Hepatocyte (in vitro differentiated cells): ENCODE data around the gene KPNA2. TPM values are rescaled to one million over a fixed set of nuclear protein-coding genes. Genes with fewer than 3 reads are reported as not detected.
"Not testable (repeated sequence)": the region's sequence is repeated elsewhere in the genome, so short reads cannot be mapped to it uniquely, and the experiment has no call there.

Experiments
- DNase-seq: peaks from one replicate; pipeline ENCODE4 v3.0.0-alpha.2; 2016; ENCODE audit warnings: low spot score
- H2AFZ ChIP-seq: fragments of 200-600 bp; sonication (generic); 2 replicates; pipeline ENCODE4 v1.6.0; 2016; ENCODE audit warnings: antibody characterized with exemption, mild to moderate bottlenecking
- H3K27ac ChIP-seq: fragments of 200-600 bp; sonication (generic); 2 replicates; pipeline ENCODE4 v1.5.1; 2016; ENCODE audit warnings: mild to moderate bottlenecking
- H3K27me3 ChIP-seq: fragments of 200-600 bp; sonication (generic); 2 replicates; pipeline ENCODE4 v1.6.1; 2016
- H3K36me3 ChIP-seq: fragments of 200-600 bp; sonication (generic); replicated peaks from 2 replicates; pipeline ENCODE4 v1.5.1; 2016; ENCODE audit warnings: low read depth; ENCODE audit not compliant: insufficient read depth
- H3K4me1 ChIP-seq: fragments of 200-600 bp; sonication (generic); 2 replicates; pipeline ENCODE4 v1.5.1; 2016; ENCODE audit warnings: mild to moderate bottlenecking, moderate library complexity; ENCODE audit not compliant: insufficient read depth
- H3K4me2 ChIP-seq: fragments of 200-600 bp; sonication (generic); 2 replicates; pipeline ENCODE4 v1.6.0; 2016
- H3K4me3 ChIP-seq: fragments of 200-600 bp; sonication (generic); 2 replicates; pipeline ENCODE4 v1.5.1; 2016; ENCODE audit warnings: mild to moderate bottlenecking
- H3K79me2 ChIP-seq: fragments of 200-600 bp; sonication (generic); 2 replicates; pipeline ENCODE4 v1.6.0; 2017; ENCODE audit warnings: mild to moderate bottlenecking
- H3K9me2 ChIP-seq: fragments of 200-600 bp; sonication (generic); replicated peaks from 2 replicates; pipeline ENCODE4 v1.6.0; 2017; ENCODE audit warnings: mild to moderate bottlenecking; ENCODE audit not compliant: insufficient read depth
- H3K9me3 ChIP-seq: fragments of 200-600 bp; sonication (generic); 2 replicates; pipeline ENCODE4 v1.5.1; 2016; ENCODE audit warnings: low read depth, mild to moderate bottlenecking
- H4K20me1 ChIP-seq: fragments of 200-600 bp; sonication (generic); 2 replicates; pipeline ENCODE4 v1.6.0; 2016; ENCODE audit warnings: mild to moderate bottlenecking; ENCODE audit not compliant: insufficient read depth, poor library complexity, severe bottlenecking
- EZH2 ChIP-seq: fragments of 200-600 bp; sonication (generic); IDR thresholded peaks from 2 replicates; pipeline ENCODE4 v1.6.1; 2016; ENCODE audit warnings: antibody characterized with exemption, mild to moderate bottlenecking, borderline replicate concordance
- EZH2phosphoT487 ChIP-seq: fragments of 200-600 bp; sonication (generic); IDR thresholded peaks from one replicate; pipeline ENCODE4 v1.6.1; 2018; ENCODE audit warnings: antibody characterized with exemption, mild to moderate bottlenecking, low read depth, moderate library complexity; ENCODE audit not compliant: unreplicated experiment, severe bottlenecking
- WGBS: methylation state at CpG from one replicate; pipeline ENCODE4 v1.1.6; 2016; ENCODE audit warnings: low lambda C conversion rate; ENCODE audit errors: missing lambda C conversion rate; 5-methylcytosine and 5-hydroxymethylcytosine counted together
- polyA plus RNA-seq: library from polyadenylated mRNA; unstranded; fragments of >200 nt; fragmentation: Nextera tagmentation; extraction: Ambion mirVana; gene quantifications from 2 replicates; pipeline ENCODE4 v1.2.1, GENCODE V29; 2016
- total RNA-seq: library from RNA; depleted of rRNA; stranded (reverse); fragments of >200 nt; gene quantifications from 2 replicates; pipeline ENCODE4 v1.2.3, GENCODE V29; 2014
- TF ChIP-seq, protein P1 (sequence below): fragments of 200-600 bp; sonication (generic); IDR thresholded peaks from 2 replicates; pipeline ENCODE4 v1.5.1; 2016; ENCODE audit warnings: antibody characterized with exemption, mild to moderate bottlenecking; ENCODE audit not compliant: poor library complexity

KPNA2 gene
- total and polyA plus RNA-seq, 2 experiments from 2014 or later = 62.6 to 99.5 TPM

DNA sequence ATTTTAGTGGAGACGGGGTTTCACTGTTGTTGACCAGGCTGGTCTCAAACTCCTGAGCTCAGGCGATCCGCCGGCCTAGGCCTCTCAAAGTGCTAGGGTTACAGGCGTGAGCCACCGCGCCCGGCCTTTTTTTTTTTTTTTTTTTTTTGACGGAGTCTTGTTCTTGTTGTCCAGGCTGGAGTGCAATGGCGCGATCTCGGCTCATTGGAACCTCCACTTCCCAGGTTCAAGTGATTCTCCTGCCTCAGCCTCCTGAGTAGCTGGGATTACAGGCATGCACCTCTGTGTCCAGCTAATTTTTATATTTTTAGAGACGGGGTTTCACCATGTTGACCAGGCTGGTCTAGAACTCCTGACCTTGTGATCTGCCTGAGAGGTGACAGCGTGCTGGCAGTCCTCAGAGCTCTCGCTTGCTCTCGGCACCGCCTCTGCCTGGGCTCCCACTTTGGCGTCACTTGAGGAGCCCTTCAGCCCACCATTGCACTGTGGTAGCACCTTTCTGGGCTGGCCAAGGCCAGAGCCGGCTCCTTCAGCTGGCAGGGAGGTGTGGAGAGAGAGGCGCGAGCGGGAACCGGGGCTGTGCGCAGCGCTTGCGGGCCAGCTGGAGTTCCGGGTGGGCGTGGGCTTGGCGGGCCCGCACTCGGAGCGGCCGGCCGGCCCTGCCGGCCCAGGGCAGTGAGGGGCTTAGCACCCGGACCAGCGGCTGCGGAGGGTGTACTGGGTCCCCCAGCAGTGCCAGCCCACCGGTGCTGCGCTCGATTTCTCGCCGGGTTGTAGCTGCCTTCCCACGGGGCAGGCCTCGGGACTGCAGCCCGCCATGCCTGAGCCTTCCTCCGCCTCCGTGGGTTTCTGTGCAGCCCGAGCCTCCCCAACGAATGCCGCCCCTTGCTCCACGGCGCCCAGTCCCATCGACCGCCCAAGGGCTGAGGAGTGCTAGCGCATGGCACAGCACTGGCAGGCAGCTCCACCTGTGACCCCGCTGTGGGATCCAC lies 16.1 kb downstream of the KPNA2 start:
- not testable (repeated sequence) for H4K20me1 ChIP-seq, H3K27ac ChIP-seq, H3K4me3 ChIP-seq, H3K27me3 ChIP-seq, H3K36me3 ChIP-seq, DNase-seq, H3K4me2 ChIP-seq, H3K4me1 ChIP-seq, H3K9me2 ChIP-seq, H3K79me2 ChIP-seq, H3K9me3 ChIP-seq, H2AFZ ChIP-seq
- 98% methylated on average over 46 of the region's 57 CpGs for WGBS

DNA sequence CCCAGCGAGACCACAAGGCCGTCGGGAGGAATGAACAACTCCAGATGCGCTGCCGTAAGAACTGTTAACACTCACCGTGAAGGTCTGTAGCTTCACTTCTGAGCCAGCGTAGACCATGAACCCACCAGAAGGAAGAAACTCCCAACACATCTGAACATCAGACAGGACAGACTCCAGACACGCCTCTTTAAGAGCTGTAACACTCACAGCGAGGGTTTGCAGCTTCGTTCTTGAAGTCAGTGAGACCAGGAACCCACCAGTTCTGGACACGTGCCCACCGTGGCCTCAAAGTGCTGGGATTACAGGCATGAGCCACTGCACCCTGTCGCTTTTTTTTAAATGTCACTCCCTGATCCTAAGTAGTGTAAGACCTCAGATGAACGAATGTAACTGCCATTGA lies 17.3 kb downstream of the KPNA2 start:
- Histone ChIP-seq H3K27me3 (no peaks in the 10 kb centered on the region), H3K4me2 (no peak overlapping the region), H2AFZ (no peak overlapping the region), H3K9me2 (no peaks in the 10 kb centered on the region), H3K4me3 (no peak overlapping the region), H3K4me1 (no peaks in the 10 kb centered on the region), H3K36me3 (no peaks in the 10 kb centered on the region), H3K79me2 (no peaks in the 10 kb centered on the region), H4K20me1 (no peaks in the 10 kb centered on the region), H3K27ac (no peak overlapping the region), H3K9me3 (no peaks in the 10 kb centered on the region)
- DNase-seq = no peak
- 88% methylated on average over 14 of the region's 14 CpGs for WGBS
- TF ChIP-seq, protein P1, sequence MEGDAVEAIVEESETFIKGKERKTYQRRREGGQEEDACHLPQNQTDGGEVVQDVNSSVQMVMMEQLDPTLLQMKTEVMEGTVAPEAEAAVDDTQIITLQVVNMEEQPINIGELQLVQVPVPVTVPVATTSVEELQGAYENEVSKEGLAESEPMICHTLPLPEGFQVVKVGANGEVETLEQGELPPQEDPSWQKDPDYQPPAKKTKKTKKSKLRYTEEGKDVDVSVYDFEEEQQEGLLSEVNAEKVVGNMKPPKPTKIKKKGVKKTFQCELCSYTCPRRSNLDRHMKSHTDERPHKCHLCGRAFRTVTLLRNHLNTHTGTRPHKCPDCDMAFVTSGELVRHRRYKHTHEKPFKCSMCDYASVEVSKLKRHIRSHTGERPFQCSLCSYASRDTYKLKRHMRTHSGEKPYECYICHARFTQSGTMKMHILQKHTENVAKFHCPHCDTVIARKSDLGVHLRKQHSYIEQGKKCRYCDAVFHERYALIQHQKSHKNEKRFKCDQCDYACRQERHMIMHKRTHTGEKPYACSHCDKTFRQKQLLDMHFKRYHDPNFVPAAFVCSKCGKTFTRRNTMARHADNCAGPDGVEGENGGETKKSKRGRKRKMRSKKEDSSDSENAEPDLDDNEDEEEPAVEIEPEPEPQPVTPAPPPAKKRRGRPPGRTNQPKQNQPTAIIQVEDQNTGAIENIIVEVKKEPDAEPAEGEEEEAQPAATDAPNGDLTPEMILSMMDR = no peak
- TF ChIP-seq EZH2phosphoT487 = no peak
- TF ChIP-seq EZH2 = no peak

DNA sequence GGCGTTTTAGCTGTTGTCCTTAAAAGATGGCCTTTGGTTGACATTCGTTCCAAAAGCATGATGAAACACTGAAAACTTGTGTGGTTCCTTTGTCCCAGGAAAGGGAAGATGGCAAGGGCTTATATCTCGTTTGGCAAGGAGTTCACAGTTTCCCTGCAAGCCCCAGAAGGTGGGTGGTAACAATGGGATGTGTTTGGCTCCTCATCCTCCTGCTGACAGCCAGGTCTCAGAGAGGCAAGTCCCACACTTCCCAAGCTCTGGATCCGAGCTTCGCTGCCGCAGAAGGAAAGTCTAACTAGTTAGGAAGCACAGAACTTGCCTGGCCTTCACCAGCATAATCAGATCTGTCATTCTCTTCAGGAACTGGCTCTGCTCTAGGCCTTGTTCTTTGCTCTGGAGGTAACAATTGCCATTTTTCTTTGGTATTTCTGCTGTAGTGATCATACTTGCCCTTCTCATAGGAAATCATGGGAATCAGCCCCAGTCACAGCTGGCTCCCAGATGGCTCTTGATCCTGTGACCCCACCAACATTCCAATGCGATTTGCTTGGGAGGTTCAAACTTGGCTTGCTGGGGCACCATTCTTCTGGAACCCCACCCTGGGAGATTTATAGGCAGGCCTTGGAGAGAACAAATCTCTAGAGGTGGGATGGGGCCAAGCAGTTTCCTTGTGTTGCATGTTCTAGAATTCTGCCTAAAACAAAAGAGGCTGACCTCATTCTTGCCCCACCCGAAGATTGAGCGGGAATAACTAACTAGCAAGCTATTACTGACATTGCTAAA lies 17.9 kb downstream of the KPNA2 start:
- no peak overlapping the region for H3K4me2 ChIP-seq
- H3K9me2 ChIP-seq = no peaks in the 10 kb centered on the region
- no peaks in the 10 kb centered on the region for H3K79me2 ChIP-seq
- no peaks in the 10 kb centered on the region for H3K27me3 ChIP-seq
- 85% methylated on average over 9 of the region's 9 CpGs for WGBS
- H3K27ac ChIP-seq = no peak overlapping the region
- no peak for DNase-seq
- no peak overlapping the region for H3K4me3 ChIP-seq
- no peaks in the 10 kb centered on the region for H4K20me1 ChIP-seq
- TF ChIP-seq EZH2phosphoT487 (no peak), EZH2 (no peak)
- TF ChIP-seq, protein P1 = no peak
- H2AFZ ChIP-seq = no peak overlapping the region
- H3K36me3 ChIP-seq = no peaks in the 10 kb centered on the region
- H3K4me1 ChIP-seq = no peaks in the 10 kb centered on the region
- no peaks in the 10 kb centered on the region for H3K9me3 ChIP-seq
